Measurements from ENCODE around the gene SLC25A48.

The SLC25A48 gene

DNA sequence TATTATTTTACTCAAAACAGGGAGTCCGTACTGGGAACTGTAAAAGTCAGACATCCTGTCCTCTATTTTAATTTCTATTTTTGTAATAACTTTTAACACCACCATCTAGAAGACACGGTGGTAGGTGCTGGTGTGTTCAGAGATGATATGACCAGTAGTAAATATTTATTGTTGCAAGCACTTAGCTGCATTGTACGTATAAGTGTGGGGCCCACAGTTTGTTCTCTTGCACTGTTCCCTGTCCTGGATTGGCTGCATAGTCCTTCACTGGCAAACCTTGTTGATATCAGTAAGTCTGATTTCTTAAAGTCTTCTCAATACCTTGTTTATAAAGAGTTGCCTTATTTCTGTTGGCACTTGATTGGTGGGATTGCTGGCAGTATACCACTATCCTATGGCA lies 85.7 kb downstream of the SLC25A48 start:
- Histone ChIP-seq H3K79me2 (ENCODE audit: control insufficient read depth, insufficient read depth, low read length, unreplicated experiment) (no peaks in the 10 kb centered on the region), H3K27ac (ENCODE audit: low read depth, low read length) (no peak overlapping the region), H3K4me3 (ENCODE audit: low read depth, low read length) (no peak overlapping the region), H2AFZ (ENCODE audit: low read length, unreplicated experiment) (no peak overlapping the region), H3K36me3 (ENCODE audit: insufficient read depth, low read length) (no peaks in the 10 kb centered on the region), H3K4me1 (ENCODE audit: control insufficient read depth, insufficient read depth, low read length, unreplicated experiment) (no peaks in the 10 kb centered on the region), H3K27me3 (ENCODE audit: insufficient read depth, low read length) (peaks cover 32% of the 10 kb centered on the region)

DNA sequence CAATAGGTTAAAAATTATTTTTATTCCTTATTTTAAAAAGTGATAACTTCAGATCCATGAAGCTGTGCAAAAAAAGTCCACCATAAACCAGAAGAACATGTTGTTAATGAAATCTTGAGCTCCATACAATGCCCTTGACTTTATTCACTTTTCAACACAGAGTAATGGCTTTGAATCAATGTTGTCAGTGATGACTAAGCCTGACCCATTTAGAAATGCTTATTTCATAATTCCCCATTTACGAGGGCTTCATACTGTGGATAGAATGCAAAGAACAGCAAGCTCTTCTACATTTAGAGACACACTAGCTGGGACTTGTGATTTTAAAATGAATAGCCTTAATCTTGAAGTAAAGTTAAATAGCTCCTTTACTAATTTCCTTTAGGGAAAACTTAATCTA lies 86.9 kb downstream of the SLC25A48 start:
- Histone ChIP-seq H3K4me3 (ENCODE audit: low read depth, low read length) (no peak overlapping the region), H3K27ac (ENCODE audit: low read depth, low read length) (no peak overlapping the region), H2AFZ (ENCODE audit: low read length, unreplicated experiment) (no peak overlapping the region), H3K79me2 (ENCODE audit: control insufficient read depth, insufficient read depth, low read length, unreplicated experiment) (no peaks in the 10 kb centered on the region), H3K36me3 (ENCODE audit: insufficient read depth, low read length) (no peaks in the 10 kb centered on the region), H3K27me3 (ENCODE audit: insufficient read depth, low read length) (peaks cover 41% of the 10 kb centered on the region), H3K4me1 (ENCODE audit: control insufficient read depth, insufficient read depth, low read length, unreplicated experiment) (no peaks in the 10 kb centered on the region)

DNA sequence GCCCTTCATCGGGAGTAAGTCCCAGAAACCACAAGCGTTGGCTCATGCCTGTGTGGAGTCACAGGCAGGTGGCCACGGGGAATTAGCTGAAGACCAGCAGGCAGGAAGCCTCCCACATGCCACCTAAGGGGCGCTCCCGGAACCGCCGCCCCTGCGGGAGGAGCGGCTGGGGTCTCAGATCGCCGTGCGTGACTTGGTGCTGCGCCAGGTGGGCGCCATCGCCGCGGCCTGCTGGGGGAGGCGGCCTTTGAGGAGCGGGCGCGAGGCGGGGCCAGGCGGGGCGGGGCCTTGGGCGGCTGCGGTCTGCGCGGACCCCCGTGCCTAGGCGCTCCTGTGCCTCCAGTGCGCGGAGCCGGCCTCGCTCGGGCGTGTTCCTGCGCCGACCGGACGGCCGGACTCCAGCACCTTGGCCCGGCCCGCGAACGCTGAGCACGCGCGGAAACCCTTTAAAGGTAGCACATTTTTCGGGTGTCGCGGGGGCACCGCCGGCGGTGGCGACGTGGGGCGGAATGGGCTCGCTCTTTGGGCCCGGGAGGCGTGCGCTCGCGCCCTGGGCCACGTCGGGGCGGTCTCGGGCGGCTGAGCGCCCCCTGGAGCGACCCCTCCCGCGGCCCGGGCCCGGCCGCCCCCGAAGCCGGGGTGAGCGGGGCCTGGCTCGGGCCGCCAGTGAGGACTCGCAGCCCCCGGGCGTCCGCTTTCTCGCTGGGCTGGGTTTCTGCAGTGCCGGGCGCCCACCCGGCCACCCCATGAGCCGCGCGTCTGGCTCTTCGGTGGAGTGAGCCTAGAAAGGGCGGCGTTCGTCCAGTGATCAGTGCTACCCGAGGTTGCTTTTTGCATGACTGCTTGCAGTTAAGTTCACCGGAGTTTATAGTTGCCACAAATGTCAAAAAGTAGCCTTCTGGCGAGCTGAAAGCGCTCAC lies 95.8 kb downstream of the SLC25A48 start:
- no peaks in the 10 kb centered on the region for H3K4me1 ChIP-seq (ENCODE audit: control insufficient read depth, insufficient read depth, low read length, unreplicated experiment)
- peaks cover 72% of the 10 kb centered on the region for H3K27me3 ChIP-seq (ENCODE audit: insufficient read depth, low read length)
- H3K4me3 ChIP-seq (ENCODE audit: low read depth, low read length) = peak overlapping the region; percentile 74
- H2AFZ ChIP-seq (ENCODE audit: low read length, unreplicated experiment) = peak overlapping the region; percentile 82
- H3K27ac ChIP-seq (ENCODE audit: low read depth, low read length) = no peak overlapping the region
- no peaks in the 10 kb centered on the region for H3K36me3 ChIP-seq (ENCODE audit: insufficient read depth, low read length)
- H3K79me2 ChIP-seq (ENCODE audit: control insufficient read depth, insufficient read depth, low read length, unreplicated experiment) = no peaks in the 10 kb centered on the region

DNA sequence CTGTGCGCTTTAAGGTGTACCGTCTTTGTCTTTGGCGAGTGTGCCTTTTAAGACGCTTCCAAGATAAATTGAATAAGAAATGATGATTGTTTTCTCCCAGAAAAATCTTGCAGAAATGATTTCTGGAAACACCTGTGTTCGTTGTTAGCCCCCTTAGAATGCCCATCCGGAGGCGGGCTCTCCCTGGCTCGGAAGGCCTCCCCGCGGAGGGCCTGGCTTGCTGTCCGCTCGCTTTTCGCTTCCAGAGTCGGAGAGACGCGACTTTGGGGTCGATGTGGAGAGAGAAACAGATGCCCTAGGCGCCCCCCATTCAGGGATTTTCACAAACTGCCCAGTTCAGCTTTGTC lies 96.5 kb downstream of the SLC25A48 start:
- H2AFZ ChIP-seq (ENCODE audit: low read length, unreplicated experiment) = no peak overlapping the region
- H3K4me1 ChIP-seq (ENCODE audit: control insufficient read depth, insufficient read depth, low read length, unreplicated experiment) = no peaks in the 10 kb centered on the region
- H3K79me2 ChIP-seq (ENCODE audit: control insufficient read depth, insufficient read depth, low read length, unreplicated experiment) = no peaks in the 10 kb centered on the region
- no peaks in the 10 kb centered on the region for H3K36me3 ChIP-seq (ENCODE audit: insufficient read depth, low read length)
- H3K4me3 ChIP-seq (ENCODE audit: low read depth, low read length) = peak overlapping the region; percentile 74
- H3K27me3 ChIP-seq (ENCODE audit: insufficient read depth, low read length) = peaks cover 66% of the 10 kb centered on the region
- H3K27ac ChIP-seq (ENCODE audit: low read depth, low read length) = no peak overlapping the region

DNA sequence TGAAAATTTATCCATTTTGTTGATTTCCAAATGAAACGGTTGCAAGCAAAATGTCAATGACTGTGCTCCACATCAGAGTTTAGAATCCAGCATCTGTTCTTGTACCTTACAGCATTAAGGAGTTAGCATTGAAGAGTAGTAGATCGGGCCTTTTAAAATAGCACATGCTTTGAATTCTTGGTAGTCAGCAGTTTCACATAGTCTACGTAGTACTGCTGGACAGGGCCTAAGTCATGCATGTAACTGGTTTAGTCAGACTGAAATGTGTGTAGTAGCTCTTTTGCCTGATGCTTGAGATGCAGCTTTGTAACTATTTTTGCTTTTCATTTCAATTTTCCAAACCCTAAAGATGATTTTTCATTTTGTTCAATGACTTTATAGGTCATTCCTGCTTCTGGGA lies 100.5 kb downstream of the SLC25A48 start:
- Histone ChIP-seq H3K36me3 (ENCODE audit: insufficient read depth, low read length) (no peaks in the 10 kb centered on the region), H2AFZ (ENCODE audit: low read length, unreplicated experiment) (no peak overlapping the region), H3K27me3 (ENCODE audit: insufficient read depth, low read length) (peaks cover 29% of the 10 kb centered on the region), H3K27ac (ENCODE audit: low read depth, low read length) (no peak overlapping the region), H3K4me3 (ENCODE audit: low read depth, low read length) (no peak overlapping the region), H3K4me1 (ENCODE audit: control insufficient read depth, insufficient read depth, low read length, unreplicated experiment) (no peaks in the 10 kb centered on the region), H3K79me2 (ENCODE audit: control insufficient read depth, insufficient read depth, low read length, unreplicated experiment) (no peaks in the 10 kb centered on the region)

DNA sequence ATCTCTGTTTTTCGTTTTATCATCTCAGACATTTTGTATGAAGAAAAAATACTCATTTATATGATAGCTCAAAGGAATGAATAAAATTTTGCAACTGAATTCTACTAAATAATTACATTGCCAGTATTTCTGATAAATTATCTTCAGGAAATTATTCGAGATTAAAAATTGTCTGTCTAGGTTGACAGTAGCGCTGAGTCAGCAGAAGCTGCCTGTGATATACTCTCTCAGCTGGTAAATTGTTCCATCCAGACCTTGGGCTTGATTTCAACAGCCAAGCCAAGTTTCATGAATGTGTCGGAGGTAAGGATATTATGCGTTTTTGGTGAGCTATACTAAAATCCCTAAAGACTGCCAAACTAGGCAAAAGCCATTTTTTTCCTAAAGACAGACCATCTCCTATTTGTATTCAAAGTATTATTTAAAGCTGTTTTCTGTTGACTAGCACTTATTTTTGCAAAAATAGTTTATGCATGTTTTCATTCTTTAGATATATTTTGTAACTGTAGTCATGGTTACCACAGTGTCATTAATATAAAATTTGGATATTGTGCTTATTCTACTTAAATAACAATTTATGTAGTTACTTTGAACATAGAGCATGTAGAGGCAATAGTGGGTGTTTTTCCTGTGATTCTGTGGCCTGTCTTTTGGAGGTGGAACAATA lies 102.9 kb downstream of the SLC25A48 start:
- Histone ChIP-seq H3K27me3 (ENCODE audit: insufficient read depth, low read length) (peaks cover 6% of the 10 kb centered on the region), H3K4me3 (ENCODE audit: low read depth, low read length) (no peak overlapping the region), H2AFZ (ENCODE audit: low read length, unreplicated experiment) (no peak overlapping the region), H3K27ac (ENCODE audit: low read depth, low read length) (no peak overlapping the region), H3K4me1 (ENCODE audit: control insufficient read depth, insufficient read depth, low read length, unreplicated experiment) (no peaks in the 10 kb centered on the region), H3K79me2 (ENCODE audit: control insufficient read depth, insufficient read depth, low read length, unreplicated experiment) (no peaks in the 10 kb centered on the region), H3K36me3 (ENCODE audit: insufficient read depth, low read length) (no peaks in the 10 kb centered on the region)

All from ACC112 (cell line).